HG02623 (cell line): ENCODE results near the gene CACNA1C.

Experiments used
- ATAC-seq: cut with Tn5 transposase; IDR thresholded peaks from one replicate; pipeline ENCODE4 v1.9.1; 2021; ENCODE audit warnings: moderate library complexity; ENCODE audit not compliant: unreplicated experiment

The CACNA1C gene

DNA sequence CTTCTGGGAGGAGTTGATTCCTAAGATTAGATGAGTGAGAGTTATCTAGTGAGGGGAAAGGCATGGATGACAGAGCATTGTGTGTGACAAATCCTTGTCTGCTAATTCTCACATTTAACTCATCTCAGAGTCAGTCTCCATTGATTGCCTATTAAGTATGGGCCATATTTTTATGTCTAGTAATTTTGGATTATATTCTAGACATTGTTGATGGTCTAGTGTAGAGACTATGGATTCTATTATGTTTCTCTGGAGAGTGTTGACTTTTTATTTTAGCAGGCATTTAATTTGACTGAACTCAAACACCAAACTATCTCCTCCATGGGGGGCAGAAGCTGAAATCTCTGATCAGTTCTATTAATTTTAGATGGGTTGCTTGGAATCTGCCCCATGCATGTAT, 114.4 kb downstream of the CACNA1C start:
- ATAC-seq = no peak

DNA sequence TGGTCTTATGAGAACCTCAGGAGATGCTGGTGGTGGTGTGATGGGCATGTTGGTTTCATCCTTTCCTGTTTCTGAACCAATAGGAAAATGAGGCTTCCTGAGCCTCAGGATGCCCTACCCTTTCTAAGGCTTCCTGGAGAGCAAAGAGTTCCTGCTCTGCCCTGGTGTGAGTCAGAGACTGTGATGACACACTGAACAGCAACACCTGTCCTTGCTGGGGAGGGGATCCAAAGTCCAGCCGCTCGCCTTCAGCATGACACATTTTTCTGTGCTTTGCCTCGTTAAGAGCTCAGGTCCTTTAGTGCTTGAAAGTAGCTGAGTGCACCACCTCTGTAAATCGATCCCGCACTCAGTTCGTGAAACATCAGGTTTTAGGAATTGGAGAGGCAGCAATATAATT, 116.0 kb downstream of the CACNA1C start:
- ATAC-seq = no peak

DNA sequence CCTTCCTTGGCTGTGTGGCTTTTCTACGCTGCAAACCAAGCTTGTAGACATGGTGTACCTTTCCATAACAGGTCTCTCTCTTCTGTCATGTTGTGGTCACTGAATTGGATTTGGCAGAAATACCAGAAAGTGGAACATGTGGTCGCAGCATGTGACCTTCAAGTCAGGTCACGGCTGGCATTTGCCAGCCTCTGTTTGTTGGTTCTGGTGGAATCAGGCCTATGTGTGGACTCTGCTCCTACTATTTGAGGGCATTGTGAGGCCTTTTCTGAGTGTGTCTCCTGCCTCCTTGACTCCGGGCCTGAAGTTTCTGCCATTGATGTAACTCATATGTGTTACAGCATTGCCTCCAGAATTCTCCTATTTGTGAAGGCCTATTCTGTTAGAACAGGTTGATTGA, 116.7 kb downstream of the CACNA1C start:
- ATAC-seq = no peak

DNA sequence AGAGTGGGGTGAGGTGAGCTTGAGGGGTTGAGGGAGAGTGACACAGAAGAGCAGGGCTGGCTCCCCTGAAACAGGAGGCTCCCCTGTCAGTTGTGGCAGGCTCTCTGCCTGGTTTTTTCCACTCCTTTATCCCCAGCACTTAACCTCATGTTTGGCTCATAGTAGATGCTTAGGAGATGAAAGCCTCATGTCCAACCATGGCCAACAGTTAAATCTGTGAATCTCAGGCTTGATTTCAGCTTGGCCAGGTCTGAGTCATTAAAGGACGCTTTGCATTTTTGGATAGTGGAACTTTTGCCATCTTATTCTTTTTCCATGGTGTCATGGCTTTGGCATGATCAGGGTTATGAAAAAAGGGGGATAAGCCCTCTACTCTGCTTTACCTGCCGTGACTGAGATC, 117.2 kb downstream of the CACNA1C start:
- ATAC-seq = no peak

DNA sequence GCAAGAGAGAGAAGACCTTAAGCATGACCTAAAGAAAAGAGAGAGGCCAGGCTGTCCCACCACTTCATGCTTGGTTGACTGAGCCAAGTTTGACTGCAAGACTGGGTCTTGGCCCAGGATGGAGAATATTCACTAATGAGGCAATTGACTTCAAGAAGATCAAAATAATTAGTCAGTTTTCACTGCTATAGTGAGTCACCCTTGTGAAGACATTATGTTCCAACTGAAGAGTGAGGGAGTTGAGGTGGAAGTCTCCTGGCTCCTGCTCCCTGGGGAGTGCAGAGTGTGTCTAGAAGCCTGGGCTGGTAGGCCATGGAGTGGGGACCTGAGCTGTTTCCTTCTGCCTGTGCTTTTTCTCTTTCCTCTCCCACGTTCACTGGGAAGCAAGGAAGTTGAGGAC, 117.6 kb downstream of the CACNA1C start:
- no peak for ATAC-seq

DNA sequence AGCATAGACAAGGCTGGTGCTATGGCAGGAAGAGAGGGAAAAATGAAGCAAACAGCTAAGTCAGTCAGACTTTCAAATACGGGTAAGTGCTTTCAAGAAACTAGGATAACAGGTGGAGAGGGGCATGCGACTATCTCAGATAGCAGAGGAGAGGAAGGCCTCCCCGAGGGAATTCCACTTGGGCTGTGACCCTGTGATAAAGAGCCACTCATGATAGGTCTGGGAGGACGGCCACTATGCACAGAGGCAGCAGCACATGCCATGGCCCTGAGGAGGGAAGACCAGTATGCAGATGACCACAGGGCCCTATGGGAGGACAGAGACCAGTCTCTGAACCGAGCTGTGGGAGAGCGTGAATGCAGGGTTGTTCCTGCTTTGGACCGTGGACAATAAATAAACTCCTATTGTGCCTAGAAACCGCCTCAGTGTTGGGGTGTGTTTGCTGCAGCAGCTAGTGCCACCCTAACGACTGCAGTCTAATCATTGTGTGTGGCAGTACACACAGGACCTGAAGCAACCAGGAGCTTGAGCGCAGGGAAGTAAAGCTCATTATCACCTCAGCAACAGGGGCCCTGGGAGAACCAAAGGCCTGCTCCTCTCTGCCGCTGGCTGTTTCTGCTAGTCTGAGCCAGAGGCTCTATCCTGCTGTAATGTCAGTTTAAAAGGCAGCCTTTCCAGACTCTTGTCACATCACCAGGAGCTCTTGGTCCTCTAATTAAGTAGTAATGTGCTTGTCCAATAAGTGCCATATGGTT, 119.1 kb downstream of the CACNA1C start:
- no peak for ATAC-seq

DNA sequence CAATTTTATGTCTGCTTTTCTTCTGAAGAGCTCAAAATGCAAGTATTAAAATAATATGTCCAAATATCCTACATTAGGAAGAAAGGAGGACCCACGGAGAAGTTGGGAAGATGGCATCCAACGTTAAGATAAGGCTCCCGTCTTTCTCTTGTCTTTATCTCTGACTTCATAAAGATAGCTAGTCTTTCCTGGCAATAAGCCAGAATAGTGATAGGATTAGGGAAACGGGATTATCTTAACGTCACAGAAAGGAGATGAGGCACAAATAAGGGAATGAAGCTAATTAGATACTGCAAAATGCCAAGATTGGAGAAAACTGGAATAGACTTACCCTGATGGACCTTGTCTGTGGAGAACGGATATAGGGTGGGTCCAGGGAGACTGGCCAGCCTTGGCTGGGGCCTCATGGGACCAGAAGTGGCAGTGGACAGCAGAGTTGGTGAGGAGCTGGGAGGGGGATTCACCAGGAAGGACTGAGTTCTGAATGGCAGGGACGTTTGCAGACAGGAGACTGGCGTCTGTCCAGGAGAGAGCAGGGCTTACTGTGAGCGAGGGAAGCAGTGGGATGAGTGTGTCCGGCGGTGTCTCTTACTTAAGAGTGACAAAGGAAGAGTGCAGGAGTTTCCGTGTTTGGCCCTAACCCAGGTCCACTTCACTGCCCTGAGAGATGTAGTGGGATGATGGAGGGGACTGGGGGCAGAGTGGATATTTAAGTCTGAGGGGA, 119.9 kb downstream of the CACNA1C start:
- ATAC-seq = no peak

DNA sequence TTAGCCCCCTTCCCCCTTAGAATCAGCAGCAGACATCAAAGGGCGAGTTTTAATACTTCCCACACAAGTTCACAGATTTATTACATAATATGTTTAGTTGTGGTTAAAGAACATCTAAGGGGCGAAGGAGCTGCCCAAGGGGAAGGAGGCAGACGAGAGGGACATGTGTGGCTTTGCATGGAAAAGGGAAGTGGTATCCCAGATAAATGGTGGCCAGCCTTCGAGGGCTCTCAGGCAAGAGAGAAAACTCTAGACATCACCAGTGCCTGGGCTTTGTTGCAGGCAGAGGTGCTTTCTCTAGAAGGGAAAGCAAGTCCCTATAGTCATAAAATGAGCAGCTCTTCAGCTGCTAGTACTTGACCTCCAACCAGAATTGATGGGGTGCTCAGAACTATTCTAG, 121.2 kb downstream of the CACNA1C start:
- no peak for ATAC-seq

DNA sequence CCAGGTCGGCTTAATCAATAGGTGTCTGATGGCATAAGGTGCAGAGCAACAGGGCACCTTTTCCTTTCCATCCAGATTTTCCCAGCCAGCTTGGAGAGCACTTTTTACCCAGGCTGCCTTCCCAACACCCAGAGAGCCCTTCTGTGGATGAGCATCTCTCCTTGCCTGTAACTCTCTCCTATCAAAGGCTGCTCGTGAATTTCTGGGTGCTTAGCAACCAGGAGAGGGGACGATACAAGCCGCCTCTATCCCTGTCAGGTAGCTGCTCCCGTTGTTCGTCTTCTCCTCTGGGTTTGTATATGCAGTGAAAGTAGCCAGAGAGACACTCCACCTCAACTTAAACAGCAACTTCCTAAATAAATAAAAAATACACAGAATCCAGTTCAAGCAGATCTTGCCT, 124.2 kb downstream of the CACNA1C start:
- ATAC-seq = no peak

DNA sequence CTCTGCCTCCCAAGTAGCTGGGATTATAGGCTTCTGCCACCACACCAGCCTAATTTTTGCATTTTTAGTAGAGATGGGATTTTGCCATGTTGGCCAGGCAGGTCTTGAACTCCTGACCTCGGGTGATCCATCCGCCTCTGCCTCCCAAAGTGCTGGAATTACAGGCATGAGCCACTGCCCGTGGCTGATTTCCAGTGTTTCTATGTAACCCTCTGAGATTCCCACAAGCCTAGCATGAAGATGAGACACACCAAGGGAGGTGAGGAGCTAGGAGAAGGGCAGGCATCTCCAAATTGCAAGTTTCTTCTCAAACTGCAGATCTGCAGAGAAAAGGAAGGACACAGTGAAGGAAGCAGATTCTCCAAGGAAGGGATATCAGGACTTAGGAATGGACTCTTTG, 125.0 kb downstream of the CACNA1C start:
- ATAC-seq = no peak

DNA sequence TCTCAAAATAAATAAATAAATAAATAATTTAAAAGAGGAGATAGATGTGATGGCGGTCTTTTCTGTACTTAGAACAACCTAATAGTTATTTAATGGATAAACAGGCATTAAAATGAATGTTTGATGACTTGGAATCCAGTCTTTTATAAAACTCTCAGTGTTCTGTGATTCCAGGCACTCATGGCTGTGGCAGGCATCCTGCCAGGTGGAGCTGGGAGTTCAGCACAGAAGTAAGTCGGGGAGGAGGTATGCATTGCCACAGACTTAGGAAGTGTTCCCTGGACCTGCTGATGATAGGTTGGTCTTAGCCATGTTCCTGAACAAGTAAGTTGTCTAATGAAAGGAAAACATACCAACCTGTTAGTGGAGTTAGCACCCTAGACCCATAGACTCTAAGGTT, 126.3 kb downstream of the CACNA1C start:
- ATAC-seq = no peak

DNA sequence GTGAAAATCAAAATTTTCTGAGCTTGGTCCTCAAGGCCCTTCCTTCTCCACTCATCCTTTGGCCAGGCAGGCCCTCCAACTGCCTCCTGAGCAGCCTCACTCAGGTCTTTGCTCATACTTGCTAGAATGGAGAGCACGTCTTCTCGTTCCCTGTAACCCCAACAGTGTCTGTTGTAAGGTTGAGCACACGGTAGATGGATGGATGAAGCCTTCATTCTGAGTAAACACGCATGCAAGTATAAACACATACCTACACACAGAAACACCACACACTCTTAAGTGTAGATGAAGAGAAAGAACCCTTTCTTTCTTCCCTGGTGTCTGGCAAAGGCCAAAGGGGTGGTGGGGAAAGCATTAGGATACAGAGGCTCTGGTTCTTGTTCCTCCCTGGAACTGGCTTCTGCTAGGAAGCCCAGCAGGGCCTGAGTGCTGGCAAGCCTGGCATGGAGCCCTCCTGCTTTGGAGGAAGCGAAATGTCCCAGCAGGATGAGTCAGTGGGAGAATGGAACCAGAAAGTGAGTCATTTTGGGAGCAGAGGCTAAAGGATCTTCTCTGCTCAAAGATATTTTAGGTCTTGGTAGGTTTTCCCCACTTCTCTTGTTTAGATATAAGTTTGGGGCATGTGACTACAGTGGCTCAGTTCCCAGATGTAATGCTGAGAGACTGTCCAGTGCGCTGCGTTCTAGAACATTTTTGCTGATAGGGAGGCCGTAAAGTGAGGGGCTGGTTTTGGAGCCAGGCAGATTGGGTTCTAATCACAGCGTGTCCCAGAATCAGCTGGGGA, 127.4 kb downstream of the CACNA1C start:
- ATAC-seq = no peak

DNA sequence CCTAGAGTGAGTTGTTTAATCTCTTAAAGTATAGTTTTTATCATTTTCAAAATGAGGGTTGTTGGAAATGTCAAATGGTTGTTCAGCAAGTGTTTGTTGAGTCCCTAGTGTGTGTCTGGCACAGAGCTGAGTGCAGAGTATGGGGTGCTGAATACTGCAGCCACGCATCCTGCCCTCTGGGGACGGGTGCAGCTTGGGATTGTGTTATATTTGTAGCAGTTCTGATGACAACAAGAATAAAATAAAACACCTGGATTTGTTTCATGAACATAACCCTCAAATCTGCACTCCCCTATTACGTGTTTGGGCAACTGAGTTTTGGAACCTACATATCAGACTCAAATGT, 127.9 kb downstream of the CACNA1C start:
- ATAC-seq = no peak

DNA sequence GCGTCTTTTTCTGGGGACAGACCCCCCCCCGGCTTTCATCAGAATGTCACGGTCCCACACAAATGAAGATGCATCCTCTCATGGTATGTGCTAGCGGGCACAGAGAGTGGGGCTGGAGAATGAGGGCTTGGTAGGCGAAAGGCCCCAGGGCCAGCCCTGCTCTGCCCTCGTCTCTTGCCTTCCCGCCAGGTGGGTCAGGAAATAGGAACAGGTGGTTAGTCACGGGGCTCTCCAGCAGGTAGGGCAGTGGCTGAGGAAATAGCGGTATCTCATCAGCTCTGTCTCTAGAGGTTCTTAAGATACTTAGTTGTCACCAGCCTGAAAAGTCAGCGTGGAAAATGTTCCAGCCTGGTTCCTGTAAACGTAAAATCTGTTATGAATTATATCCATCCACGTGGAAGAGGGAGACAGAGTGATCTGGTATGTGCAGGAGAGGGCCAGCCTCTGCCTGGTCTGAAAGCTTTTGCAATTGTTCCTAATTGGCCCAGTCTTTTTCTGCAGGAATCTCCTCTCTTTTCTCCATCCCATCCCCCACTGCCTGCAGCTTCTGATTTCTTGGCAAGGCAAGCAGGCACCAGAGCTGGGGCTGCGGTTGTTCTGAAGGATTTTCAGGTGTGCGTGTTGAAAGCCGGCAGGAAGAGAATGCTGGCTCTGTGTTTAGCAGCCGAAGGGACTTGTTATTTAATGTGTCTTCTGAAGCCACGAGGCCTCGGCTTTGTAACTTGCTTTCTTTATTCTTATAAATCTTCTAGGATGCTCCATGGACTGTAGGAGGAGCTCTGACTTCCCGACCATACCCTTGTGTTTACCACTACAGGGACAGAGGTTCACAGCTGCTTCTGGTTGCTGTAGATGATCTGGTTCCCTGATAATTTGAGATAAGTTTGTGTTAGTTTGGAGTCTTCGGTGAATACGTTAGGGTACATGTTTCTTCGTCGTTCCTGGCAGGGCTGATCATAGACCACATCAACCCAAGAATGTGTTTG, 131.1 kb downstream of the CACNA1C start:
- ATAC-seq = no peak

DNA sequence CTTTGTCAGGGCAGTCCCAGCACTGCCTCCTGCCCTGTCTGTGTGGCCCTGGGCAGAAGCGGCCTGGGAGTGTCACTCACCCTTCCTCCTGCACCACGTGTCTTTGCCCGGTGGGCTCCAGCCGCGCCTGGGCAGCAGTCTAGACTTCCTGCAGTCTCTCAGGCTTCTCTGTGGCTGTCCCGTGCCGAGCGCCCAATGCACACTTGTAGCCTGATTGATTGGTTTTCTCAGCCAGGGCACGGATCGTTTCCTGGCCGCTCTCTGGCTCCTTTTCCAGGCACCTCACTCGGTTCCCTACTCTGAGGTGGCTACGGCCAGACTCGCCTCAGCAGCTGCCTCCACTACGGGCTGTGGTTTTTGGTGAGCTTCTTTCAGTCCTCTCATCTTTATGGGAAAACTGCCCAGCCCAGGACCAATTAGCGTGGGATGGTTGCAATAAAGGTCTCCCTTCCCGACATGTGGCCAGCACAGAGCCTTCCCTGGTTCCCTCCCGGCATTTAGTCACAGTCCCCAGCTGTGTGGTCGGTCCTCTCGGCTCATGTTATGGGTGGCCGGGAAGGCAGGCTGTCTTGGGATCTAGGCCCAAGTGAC, 133.1 kb downstream of the CACNA1C start:
- no peak for ATAC-seq

DNA sequence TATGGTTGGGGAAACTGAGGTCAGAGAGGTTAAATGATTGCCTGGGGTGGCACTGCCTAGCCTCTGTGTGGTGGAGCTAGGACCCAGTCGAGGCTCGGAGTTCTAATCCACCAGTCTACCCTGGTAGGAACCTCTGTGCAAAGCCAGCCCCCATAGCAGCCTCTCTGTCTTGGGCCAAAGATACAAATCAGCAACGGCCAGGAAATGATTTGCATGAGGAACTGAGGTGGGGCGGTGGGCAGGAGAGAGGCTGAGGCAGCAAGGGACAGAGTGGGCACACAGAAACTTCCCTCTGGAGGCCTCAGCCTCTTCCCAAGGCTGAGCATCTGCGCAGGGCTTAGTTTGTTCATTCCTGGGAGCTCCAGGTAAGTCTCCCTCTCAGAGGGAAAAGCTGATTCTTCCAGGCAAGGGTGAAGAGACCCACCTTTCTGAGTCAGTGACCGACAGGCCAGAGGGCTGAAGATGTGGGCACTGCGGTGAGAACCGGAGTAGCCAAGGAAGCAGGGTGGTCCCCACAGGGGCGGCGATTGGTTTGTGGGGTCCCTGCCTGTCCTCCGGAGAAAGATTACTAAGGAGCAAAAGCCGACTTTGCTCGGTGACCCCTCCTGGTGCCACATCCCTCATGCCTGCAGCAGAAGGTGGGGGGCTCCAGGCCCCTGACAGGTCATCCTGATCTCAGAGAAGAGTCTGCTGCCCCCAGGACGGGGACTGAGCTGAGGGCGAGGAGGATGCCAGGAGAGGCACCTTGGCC, 134.6 kb downstream of the CACNA1C start:
- ATAC-seq = no peak

DNA sequence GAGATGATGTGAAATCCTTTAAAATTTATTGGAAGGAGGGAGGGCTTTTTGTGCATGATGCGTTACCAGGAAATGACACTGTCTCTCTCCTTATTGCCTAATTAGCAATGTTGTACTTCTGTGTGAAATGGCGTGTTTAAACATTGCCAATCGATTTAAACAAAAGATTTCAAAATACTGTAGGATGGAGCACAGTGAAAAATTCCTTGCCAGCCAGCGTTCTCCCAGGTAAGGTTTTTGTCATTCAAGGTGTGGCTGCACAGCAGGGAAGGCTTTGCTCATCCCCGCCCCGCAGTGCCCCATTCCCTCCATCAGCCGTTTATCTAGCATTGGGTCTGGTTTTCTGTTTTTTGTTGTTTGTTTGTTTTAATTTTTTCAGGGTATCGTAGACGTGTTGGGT, 137.3 kb downstream of the CACNA1C start:
- no peak for ATAC-seq

DNA sequence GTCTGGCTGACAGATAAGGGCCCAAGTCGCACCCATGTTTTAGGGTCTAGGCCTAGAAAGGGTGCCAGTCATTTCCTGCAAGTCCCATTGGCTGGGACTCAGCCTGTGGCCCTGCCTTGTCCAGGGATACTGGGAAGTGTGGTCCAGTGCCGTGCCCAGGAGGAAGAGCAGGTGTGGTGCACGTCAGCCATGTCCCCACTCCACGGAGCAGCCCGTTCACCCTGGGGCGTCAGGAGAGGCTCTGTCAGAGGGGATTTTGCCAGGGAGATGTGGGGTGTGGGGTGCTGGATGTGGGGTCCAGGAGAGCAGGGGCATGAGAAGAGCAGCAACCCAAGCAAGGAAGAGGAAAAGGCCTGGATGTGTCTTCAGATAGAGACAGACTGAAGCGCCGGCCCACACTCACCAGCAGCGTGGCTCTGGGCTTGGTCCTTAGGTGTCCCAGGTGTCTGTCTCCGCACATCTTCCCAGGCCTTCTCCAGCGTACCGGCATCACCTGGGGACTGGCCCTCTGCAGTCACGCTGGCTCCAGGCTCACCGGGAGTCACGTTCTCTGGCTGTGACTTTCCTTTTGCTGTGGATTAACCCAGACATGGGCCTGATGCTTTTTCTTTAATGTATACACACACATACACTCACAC, 138.2 kb downstream of the CACNA1C start:
- no peak for ATAC-seq

DNA sequence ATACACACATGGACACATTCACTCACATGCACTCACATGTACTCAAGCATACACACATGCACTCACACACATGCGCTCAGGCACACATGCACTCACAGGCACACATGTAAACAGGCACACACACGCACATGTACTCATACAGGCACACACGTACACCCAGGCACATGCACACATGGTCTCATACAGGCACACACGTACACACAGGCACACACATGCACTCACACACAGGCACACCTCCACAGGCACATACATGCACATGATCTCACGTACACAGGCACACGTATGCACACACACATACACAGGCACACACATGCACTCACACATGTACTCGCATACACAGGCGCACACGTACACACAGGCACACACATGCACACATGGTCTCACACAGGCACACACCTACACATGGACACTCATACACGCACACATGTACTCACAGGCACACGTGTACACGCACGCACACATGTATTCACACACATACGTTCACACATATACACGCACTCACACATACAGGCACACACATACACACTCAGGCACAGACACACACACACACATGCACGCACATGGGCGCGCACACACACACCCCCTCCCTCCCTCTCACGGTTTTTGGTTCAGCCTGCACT, 138.9 kb downstream of the CACNA1C start:
- ATAC-seq = no peak
